ENCODE results near the gene SMARCA2.

Gene SMARCA2

DNA sequence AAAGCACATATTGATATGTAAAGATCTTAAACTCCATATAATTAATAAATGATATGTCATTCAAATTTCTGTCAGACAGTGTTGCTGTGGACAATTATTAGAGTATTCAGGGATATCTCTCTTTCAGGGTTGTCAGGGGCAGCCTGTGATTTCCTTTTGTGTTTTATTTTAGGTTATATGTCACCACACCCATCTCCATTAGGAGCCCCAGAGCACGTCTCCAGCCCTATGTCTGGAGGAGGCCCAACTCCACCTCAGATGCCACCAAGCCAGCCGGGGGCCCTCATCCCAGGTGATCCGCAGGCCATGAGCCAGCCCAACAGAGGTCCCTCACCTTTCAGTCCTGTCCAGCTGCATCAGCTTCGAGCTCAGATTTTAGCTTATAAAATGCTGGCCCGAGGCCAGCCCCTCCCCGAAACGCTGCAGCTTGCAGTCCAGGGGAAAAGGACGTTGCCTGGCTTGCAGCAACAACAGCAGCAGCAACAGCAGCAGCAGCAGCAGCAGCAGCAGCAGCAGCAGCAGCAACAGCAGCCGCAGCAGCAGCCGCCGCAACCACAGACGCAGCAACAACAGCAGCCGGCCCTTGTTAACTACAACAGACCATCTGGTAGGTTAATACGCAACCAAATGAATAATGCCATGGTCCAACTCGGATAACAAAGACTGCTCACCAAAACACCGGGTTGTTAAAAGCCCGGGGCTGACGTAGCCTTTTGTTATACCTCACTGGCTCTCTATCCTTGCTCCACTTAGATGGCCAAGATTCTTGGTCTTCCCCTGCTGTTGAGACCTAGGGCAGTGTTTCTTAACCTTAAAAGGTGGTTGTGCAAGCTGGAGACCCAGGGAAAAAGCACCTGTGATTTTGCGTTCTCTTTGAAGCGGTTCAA is 24.4 kb downstream of the SMARCA2 start:
- no peak for DNase-seq (ENCODE audit: low read depth in 2 of 2)

DNA sequence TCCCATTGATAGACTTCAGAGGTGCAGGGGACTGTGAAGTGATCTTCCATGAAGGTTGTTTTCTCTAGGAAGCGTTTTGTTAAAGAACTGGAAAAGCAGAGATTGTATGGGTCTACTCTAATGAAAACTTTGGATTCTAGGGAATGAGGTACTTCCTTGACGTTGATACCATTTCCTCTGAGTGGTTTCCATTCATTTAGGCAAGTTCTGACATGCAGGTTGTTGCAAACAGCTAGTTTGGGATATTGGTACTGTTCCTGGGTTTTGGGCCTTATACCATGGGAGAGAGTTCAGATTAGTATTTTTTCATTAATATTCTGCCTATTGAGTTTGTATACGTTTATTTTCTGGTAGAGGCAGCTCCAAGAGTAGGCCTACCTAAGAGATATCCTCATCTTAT is 25.7 kb downstream of the SMARCA2 start:
- DNase-seq (ENCODE audit: low read depth in 2 of 2) = no peak

DNA sequence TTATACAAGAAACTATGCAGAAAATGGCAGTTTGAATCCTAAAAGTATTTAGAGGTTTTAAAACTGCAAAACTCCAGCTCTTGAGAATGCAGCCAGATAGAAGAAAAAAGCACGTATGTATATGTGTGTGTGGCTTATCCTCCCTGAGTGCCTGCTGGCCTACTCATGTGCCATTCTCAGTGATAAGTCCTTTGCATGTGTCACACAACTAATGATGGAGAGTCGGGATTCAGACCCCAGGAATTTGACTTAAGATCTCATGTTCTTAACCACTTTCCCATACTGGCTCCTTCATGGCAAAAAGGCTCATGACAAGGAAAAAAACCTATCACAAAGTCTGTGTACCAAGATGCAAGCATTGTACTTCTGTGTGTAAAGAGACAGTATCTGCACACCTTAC is 26.6 kb downstream of the SMARCA2 start:
- no peak for DNase-seq (ENCODE audit: low read depth in 2 of 2)

DNA sequence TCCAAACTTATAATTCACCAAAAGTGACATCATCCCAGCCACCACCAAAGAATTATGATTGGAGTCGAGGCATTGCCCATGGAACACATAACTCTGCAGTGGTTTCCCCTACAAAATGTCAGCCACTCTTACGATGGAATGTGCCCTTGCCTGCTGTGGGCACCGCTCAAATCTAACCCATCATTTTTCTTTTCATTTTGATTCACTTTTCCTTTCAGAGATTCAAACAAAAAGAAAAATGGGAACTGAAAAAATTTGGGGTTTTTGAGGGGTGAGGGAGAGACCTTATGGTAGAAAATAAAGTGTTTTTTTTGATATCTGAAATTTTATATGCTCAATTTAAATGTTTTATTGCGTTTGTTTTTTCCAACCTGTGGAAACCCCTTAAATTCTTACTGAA is 28.1 kb downstream of the SMARCA2 start:
- no peak for DNase-seq (ENCODE audit: low read depth in 2 of 2)

DNA sequence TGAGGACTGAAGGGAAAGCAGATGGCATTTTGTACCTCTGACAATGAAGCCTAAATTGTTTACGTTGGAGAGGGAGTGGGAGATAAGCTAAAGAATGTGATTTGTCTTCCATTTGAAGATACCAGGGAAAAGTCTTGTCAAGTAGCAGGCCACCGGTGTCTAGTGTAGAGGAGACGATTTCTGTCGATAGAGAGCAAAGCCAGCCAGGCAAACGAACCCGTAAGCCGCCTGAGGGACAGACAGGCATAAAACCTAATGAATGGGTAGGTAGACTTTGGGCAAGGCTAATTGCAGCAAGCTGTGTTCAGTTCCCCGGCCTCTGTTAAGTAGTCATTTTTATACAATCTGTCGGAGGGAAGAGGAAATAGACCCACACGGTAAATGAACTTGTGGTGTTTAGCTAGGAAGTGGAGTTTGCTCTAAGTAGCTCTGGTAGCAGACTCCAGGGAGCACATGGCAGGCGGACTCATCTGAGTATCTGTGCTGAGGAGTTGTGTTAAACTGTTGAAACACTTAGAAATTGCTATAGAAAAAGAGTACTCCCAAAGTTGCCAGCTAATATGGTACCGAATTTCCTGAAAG is 28.8 kb downstream of the SMARCA2 start:
- DNase-seq (ENCODE audit: low read depth in 2 of 2) = no peak

DNA sequence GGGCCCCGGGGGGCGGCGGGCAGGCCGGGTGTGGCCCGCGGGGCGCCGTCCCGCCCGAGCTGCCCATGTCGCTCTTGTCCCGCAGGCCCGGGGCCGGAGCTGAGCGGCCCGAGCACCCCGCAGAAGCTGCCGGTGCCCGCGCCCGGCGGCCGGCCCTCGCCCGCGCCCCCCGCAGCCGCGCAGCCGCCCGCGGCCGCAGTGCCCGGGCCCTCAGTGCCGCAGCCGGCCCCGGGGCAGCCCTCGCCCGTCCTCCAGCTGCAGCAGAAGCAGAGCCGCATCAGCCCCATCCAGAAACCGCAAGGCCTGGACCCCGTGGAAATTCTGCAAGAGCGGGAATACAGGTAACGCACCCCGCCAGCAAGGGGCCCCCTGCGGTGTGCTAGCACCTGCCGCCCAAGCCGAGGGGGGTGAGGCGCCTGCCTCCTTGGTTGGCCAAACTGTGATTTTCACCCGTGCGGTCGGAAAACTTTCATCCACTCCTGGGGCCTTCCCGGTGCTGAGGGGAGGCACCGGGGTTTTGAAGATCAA is 32.1 kb downstream of the SMARCA2 start:
- no peak for DNase-seq (ENCODE audit: low read depth in 2 of 2)

DNA sequence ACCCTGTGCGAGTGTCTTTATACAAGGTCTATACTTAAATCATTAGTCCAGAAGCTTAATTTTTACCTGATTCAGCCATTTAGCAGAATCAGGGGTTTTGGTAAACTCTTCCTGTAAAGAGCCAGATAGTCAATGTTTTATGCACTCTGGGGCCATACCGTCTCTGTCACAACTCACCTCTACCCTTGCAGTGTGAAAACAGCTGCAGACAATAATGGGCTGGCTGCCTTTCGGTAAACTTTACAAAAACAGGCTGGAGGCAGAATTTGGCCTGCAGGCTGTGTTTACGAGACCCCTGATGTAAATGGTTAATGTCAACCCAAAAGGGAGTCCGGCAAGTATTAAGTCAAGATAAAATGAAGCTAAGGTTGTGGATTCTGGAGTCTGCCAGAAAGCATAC is 32.8 kb downstream of the SMARCA2 start:
- DNase-seq (ENCODE audit: low read depth in 2 of 2) = no peak

DNA sequence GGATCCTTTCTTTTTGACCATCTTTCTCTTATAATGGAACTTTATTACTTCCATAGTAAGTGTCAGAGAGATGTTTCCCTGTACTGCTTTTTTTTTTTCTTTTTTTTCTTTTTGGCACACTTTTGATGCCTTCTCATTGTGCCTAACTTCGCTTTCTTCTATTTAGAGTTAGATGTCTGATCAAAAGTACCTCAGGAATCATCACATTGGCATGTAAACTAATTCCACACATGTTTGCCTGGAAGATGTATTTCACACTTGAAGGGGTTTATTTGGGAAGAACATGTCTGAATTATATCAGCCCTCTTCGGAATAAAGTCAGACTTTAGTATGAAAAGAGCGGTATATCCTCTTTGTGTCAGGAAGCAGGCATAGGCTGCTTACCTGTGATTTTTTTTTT is 35.1 kb downstream of the SMARCA2 start:
- no peak for DNase-seq (ENCODE audit: low read depth in 2 of 2)

DNA sequence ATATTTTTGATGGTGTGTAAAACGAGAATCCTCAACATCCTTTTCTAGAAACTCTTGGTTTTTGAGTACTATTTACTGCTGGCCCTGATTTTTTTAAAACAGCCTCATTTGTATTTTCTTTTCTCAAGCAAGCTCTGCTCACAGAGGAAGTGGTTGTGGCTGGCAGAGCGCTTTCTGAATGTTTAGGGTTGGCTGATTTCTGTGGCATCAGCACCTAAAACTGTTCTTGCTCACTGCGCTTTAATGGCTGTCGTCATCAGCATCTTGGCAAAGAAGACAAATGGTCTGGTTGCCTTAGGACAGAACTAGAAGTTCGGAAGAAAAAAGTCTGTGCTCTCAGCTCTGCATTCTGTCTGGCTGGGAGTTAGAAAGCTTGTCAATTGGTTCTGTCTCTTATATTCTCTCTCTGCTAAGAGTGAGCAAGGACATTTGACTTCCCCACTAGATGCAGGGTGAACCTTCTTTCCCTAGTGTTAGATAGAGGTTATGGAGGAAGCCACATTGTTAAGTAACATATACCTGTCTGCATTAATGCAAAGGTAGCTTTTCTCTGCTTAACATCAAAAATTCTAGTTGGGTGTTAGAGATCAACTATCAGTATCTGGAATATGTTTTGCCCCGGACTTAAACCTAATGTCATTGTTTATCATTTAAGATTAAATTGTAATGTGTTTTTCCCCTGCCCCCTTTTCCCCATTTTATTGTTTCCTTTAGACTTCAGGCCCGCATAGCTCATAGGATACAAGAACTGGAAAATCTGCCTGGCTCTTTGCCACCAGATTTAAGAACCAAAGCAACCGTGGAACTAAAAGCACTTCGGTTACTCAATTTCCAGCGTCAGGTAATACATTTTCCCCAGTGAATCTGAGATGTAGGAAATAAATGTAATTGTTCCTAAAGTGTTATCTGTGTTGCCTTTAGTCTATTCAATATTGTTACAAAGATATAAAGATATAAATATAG is 39.0 kb downstream of the SMARCA2 start:
- peak; percentile 19 to 36 for DNase-seq (ENCODE audit: low read depth in 2 of 2)

DNA sequence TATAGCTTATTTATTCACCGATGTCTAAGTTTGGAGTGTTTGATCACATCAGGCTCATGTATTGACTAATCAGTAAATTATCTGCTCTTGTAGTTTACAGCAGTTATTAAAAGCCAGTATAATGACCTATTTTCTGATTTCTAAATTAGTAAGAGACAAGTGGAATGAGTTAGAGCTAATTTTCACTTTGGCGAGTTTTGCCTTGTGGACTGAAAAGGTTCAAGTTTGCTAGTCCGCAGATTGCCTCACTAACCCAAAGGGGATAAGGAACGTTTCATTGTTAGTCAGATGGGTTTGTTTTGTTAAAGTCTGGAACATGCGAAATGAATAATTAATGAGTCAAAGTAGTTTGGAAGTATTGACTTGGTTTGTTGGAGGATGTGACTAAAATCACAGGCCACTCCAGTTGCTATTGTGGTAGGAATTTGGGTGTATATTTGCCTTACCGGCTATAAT is 40.1 kb downstream of the SMARCA2 start:
- no peak for DNase-seq (ENCODE audit: low read depth in 2 of 2)

DNA sequence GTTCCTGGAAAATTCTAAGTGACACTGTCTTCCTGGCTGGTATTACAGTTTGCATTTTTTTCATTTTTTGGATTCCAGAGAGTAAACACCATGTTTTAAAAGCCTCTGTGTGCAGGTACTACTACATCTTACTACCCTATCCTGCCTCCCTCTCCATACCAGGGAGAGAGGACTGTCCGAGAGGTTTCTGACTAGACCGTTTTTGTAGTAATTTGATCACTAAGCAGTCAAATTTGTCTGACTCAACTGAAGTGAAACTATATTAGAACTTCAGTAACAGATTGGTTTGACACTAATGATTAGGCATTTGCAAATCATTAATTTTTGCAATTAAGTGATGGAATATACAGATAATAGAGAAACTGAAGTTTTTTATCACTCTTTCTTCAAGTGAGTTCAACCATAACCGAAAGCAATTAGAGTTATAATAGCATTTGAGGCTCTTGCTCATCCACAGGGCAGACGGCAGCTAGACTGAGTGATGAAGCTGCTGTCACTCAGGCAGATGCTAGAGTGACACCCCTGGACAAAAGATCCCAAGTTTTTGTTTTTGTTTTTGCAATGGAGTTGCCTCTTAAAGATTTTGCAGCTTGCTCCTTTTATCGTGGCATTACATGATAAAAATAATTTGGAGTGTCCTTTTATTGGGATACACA is 44.3 kb downstream of the SMARCA2 start:
- DNase-seq (ENCODE audit: low read depth in 2 of 2) = no peak

DNA sequence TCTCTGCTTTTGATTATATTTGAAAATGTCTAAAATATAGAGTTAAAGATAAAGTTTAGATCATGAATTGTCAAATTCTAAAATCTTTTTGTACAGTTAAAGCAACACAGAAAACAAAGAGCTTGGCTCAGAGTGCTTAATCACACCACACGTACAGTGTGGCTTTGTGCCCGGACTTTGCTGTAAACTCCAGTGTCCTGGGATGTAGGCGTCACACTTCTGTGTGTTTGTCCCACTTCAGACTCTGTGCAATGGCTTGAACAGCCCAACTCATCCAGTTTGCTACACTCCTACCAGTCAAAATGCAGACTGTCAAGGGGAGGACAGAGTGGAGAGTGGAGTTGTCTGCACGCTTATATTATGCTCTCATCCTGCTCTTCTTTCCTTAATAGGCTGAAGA is 45.3 kb downstream of the SMARCA2 start:
- no peak for DNase-seq (ENCODE audit: low read depth in 2 of 2)

DNA sequence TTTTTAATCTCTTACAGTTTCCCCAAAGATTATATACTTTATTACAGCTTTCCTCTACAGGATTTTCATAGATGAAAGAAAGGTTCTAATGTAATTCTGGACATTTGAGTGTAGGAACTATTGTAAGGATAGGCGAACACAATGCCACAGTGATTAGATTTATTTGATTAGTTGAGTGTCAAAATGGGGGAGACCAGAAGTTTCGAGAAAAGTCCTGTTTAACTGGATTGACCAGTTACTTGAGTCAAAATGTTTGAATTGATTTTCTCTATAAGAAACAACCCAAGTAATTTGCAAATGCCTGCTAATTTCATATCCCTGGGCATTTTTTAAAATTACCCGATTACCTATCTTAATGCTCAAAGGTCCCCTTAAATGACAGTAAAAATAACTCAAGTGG is 50.6 kb downstream of the SMARCA2 start:
- DNase-seq (ENCODE audit: low read depth in 2 of 2) = no peak

DNA sequence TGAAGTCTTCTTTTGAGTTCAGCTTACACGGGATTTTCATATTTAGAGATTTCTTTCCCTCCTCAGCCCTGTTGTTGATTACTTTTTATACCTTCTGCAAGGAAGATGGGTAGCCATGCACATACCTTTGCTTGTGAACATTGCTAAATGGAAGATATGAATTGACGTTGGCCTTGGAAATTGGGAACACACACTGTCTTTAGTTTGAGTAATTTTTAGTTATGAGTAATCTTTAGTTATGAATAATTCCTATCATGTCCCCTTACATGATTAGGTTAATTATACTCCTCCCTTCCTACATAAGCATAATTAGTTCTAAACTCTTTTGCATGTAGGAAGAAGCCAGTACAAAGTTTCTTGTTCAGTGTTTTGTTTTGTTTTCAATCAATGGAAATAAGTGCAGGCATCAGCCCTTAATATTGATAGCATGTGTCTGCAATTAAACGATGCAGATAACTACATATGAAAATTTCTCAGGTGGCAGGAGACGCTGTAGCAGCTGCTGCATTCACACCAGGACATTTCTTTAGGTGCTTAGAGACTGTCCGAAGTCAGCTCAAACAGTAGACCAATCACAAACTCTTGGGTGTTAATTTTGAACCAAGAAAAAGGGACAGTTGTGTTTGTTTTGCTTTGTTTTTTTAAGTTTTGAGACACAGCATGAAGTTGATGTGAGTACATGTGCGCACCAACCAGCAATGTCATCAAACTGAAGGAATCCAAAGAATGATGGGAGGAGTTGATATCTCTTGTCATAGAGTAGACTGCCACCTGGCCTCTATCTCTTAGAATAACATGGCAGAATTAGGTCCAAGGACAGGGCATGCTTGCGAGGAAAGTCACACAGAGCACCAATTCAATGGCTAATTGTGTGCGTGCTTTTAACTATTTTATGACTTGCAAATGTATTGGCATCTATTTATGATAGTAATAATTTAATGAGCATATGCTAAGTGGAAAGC is 51.4 kb downstream of the SMARCA2 start:
- no peak for DNase-seq (ENCODE audit: low read depth in 2 of 2)

DNA sequence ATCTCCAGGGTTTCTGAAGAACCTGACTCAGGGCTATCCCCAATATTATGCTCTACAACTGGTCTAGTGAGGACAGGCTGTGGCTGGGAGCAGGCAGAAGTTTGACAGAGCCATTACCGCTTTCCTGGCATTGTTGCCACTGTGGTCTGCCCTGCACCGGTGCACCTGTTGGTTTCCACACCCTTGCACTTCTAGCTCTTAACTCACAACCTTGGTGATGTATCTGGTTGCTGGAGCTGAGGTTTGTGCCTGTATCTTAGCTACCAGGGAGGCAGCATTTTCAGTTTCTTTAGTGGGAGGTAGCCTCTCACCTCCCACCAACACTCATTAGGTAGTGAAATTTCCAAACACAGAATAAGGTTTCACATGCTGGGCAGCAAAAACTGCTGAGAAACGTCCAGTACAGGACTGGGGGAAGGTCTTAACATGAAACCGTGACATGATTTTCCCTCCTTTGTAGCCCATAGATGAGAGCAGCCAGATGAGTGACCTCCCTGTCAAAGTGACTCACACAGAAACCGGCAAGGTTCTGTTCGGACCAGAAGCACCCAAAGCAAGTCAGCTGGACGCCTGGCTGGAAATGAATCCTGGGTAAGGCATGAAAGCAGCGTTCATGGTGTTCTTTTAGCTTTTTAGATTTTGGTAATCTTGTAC is 57.7 kb downstream of the SMARCA2 start:
- DNase-seq (ENCODE audit: low read depth in 2 of 2) = no peak

DNA sequence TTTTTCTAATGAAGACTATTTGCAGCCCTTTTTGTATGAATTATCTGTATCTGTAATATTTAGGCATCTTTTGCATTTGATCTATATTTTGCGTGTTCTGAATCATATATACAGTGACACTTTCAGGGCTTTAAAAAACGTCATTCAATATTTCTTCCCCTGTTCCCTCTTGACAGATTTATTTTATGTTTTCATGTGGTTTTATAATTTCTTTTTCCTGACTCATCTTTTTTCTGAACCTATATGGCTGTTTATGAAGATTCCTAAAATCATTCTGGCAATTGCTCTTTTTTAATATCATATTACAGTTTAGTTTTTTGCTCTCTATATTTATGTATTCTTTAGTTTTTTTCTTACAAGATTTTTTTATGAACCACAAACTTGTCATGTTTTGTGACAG is 67.6 kb downstream of the SMARCA2 start:
- DNase-seq (ENCODE audit: low read depth in 2 of 2) = no peak

DNA sequence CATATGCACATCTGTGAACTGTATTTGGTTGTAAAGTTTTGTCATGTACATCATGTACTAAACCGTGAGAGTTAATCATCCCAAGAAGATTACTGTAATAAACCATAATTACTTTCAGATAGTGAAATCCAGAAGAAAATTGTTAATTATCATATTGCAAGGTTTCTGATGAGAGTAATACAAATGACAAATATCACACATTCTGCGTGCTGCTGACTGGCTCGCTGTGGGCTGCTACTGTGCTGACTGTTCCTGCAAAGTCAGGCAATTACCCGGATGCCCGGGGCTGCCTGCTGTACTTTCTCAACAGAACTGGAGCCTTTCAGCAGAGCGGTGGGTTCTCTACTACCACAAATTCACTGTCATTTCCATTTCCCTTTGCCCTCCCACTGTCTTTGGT is 68.3 kb downstream of the SMARCA2 start:
- DNase-seq (ENCODE audit: low read depth in 2 of 2) = no peak

DNA sequence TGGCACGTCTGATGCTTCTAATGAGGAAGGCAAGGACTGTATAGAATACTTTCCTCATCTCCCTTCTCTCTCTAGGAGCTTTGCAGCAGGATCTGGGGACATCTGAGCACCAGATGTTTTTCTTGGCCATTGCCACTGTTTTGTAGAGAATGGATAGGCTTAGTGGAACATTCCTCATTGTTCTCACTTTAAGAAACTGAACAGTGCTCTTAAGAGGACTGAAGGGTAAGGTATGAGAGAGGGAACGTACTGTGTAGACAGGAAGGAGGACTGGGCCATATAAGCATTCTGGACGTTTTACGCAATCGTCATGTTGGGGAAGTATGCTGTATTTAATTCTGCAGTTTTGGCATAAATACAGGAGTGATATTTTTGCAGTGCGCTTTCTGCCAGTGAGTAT is 70.6 kb downstream of the SMARCA2 start:
- no peak for DNase-seq (ENCODE audit: low read depth in 2 of 2)

DNA sequence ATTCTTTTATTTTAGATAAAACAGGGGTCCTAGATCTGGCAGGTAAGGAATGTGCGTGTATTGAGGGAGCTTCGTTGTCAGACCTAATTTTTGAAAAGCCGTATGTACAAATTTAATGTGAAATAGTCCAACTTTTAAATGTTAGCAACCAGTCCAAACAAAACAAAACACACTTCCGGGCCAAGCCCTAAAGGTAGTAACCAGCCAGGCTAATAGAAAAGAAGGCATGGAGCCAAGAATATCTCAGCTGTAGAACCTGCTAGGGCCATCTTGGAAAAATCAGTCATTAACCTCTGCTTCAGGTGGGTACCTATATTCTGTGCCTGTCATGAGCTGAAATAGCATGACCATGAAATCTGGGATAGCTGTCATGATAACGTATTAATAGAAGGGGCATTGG is 71.0 kb downstream of the SMARCA2 start:
- DNase-seq (ENCODE audit: low read depth in 2 of 2) = no peak

DNA sequence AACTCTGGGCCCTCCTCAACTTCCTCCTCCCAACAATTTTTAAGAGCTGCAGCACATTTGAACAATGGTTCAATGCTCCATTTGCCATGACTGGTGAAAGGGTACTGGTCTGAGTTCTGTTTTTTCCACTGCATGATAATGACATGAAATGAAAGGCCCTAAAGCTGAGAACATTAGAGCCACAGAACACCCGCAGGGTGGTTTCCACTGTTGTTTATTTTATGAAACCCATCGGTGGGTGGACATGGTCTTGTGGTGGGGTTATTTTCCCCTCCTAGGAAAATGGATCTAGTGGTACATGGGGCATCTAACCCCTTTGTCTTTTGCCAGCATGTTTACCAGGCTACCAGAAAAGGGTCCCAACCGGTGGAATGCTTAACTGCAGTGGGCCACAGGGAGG is 71.8 kb downstream of the SMARCA2 start:
- no peak for DNase-seq (ENCODE audit: low read depth in 2 of 2)

All from stimulated activated CD8-positive, alpha-beta memory T cell treated with anti-CD3 and anti-CD28 coated beads, Interleukin-2, amount 100 ng/mL, for 48 hours (primary cell).